Testis (tissue), 3 donors: ENCODE results near the gene PLOD1. TPM values are rescaled to one million over a fixed set of nuclear protein-coding genes. Genes with fewer than 3 reads are reported as not detected.

Experiments used
- DNase-seq: peaks from one replicate; pipeline ENCODE4 v3.0.0-alpha.2; 2019
- H3K27ac ChIP-seq, 2 donors: fragments of 200-600 bp; sonication (generic); one replicate each; pipeline ENCODE4 v1.5.1; 2019
- H3K27me3 ChIP-seq: fragments of 200-600 bp; sonication (generic); one replicate; pipeline ENCODE4 v1.5.1; 2019
- H3K36me3 ChIP-seq: fragments of 200-600 bp; sonication (generic); one replicate; pipeline ENCODE4 v1.5.1; 2017; ENCODE audit warnings: low read depth; ENCODE audit errors: missing control alignments
- H3K4me1 ChIP-seq: fragments of 200-600 bp; sonication (generic); one replicate; pipeline ENCODE4 v1.5.1; 2019
- H3K4me3 ChIP-seq, 2 donors: fragments of 200-600 bp; sonication (generic); one replicate each; pipeline ENCODE4 v1.5.1; 2017 to 2019
- H3K9me3 ChIP-seq: fragments of 200-600 bp; sonication (generic); one replicate; pipeline ENCODE4 v1.5.1; 2017
- POLR2A ChIP-seq: fragments of 450-650 bp; IDR thresholded peaks from one replicate; pipeline ENCODE4 v1.6.1; 2017; ENCODE audit warnings: antibody characterized with exemption, mild to moderate bottlenecking, moderate library complexity
- WGBS, 2 donors: methylation state at CpG; one replicate each; pipeline ENCODE4 v1.1.5; 2018; 5-methylcytosine and 5-hydroxymethylcytosine counted together
- intact Hi-C: fragments of 100-400 bp; cut with DNase I; formaldehyde crosslinking; loops from one replicate; pipeline ENCODE4 v1.15.1; 2023; ENCODE audit warnings: low total_unique reads
- polyA plus RNA-seq: library from polyadenylated mRNA; stranded (reverse); fragments of 350-450 nt; fragmentation: Illumina TruSeq; extraction: RNeasy Lipid Tissue Mini Kit (QIAGEN cat#74804); gene quantifications from one replicate; pipeline ENCODE4 v1.2.3, GENCODE V29; 2014; ENCODE audit warnings: low read depth, low replicate concordance; ENCODE audit not compliant: insufficient read depth
- total RNA-seq, 2 donors: library from RNA; depleted of rRNA; stranded (reverse); fragments of >200 nt; gene quantifications; one replicate each; pipeline ENCODE4 v1.2.3, GENCODE V29; 2016
- TF ChIP-seq, protein P1 (sequence below), 3 experiments: fragments of 450-650 bp in 2 of 3; fragments of 200-600 bp in 1 of 3; sonication (generic) in 1 of 3; IDR thresholded peaks; one replicate each; pipeline ENCODE4 v1.5.1; 2016 to 2019; ENCODE audit warnings: antibody characterized with exemption in 3 of 3, mild to moderate bottlenecking in 2 of 3, moderate library complexity in 1 of 3

Gene PLOD1
- total and polyA plus RNA-seq, 3 donors from 2014 or later: 33.1 to 62.0 (median 41.3) TPM

DNA sequence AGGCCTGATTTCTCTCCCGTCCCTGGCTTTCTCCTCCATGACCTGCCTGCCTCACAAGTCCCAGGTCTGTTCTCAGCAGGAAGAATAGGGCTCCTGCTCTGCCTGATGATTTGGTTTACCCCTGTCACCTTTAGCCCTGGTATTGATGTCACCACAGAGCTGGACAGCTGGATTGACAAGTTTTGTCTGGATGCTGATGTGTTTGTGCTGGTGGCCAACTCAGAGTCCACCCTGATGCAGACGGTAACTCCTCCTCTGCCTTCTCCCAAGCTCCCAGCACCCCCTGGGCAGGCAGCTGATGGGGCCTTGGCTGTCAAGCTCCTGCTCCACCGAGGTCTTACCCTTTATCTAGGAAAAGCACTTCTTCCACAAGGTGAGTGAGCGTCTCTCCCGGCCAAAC lies 64.1 kb downstream of the PLOD1 start:
- Histone ChIP-seq H3K36me3 (no peaks in the 10 kb centered on the region), H3K27ac (no peak overlapping the region), H3K9me3 (no peaks in the 10 kb centered on the region), H3K4me1 (no peaks in the 10 kb centered on the region), H3K4me3 (no peak overlapping the region), H3K27me3 (no peaks in the 10 kb centered on the region)
- DNase-seq: no peak
- intact Hi-C loops: no loop called here
- WGBS, 2 donors: 88 to 90% methylated on average over 4 to 5 of the region's 5 CpGs
- TF ChIP-seq POLR2A: no peak
- TF ChIP-seq, protein P1, sequence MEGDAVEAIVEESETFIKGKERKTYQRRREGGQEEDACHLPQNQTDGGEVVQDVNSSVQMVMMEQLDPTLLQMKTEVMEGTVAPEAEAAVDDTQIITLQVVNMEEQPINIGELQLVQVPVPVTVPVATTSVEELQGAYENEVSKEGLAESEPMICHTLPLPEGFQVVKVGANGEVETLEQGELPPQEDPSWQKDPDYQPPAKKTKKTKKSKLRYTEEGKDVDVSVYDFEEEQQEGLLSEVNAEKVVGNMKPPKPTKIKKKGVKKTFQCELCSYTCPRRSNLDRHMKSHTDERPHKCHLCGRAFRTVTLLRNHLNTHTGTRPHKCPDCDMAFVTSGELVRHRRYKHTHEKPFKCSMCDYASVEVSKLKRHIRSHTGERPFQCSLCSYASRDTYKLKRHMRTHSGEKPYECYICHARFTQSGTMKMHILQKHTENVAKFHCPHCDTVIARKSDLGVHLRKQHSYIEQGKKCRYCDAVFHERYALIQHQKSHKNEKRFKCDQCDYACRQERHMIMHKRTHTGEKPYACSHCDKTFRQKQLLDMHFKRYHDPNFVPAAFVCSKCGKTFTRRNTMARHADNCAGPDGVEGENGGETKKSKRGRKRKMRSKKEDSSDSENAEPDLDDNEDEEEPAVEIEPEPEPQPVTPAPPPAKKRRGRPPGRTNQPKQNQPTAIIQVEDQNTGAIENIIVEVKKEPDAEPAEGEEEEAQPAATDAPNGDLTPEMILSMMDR (IDR thresholded peaks at IDR 0.05): no peak

DNA sequence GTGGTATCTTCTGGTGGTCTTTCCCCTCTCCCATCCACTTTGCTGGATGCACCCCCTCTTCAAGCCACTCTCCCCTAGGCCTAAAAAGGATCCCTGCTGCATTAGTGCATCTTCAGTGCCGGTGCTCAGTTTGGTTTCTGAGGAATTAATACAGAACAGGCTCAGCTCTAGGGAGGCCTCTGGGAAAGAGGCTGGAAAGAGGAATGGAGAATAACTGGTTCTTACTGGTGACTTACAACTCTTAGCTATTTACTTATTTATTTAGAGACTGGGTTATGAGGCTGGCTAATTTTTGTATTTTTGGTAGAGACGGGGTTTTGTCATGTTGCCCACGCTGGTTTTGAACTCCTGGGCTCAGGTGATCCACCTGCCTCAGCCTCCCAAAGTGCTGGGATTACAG lies 64.7 kb downstream of the PLOD1 start:
- no peaks in the 10 kb centered on the region for H3K27me3 ChIP-seq
- WGBS, 2 donors: 78 to 100% methylated on average over 3 of the region's 3 CpGs
- H3K36me3 ChIP-seq: no peaks in the 10 kb centered on the region
- no peak for DNase-seq
- no peak for TF ChIP-seq POLR2A
- TF ChIP-seq, protein P1 (IDR thresholded peaks at IDR 0.05): no peak
- no peak overlapping the region for H3K27ac ChIP-seq
- no peaks in the 10 kb centered on the region for H3K9me3 ChIP-seq
- intact Hi-C loops: no loop called here
- no peaks in the 10 kb centered on the region for H3K4me1 ChIP-seq
- H3K4me3 ChIP-seq: no peak overlapping the region

DNA sequence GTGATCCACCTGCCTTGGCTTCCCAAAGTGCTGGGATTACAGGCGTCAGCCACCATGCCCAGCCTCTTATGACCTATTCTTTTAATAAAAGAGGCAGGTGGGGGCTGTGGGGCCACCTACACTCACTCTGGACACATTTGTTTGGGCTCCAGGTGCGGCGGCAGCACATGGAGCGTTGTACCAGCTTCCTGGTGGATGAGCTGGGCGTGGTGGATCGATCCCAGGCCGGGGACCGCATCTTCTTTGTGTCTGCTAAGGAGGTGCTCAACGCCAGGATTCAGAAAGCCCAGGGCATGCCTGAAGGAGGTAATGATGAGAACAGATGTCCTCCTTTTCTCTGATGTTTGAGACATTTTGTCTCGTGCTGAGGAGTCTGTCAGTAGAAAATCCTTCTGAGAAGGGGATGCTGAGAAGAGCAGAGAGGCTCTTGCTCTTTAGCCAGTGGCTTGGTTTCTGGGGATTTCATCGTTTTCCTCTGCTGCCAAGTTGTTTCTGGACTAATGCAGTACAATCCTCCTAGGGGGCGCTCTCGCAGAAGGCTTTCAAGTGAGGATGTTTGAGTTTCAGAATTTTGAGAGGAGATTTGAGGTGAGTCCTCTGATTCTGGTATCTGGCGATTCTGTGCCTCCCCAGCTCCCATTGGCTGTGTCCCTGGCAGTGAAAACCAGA lies 66.9 kb downstream of the PLOD1 start:
- Histone ChIP-seq H3K4me1 (no peaks in the 10 kb centered on the region), H3K4me3 (no peak overlapping the region), H3K36me3 (no peaks in the 10 kb centered on the region), H3K9me3 (no peaks in the 10 kb centered on the region), H3K27ac (no peak overlapping the region), H3K27me3 (no peaks in the 10 kb centered on the region)
- no peak for TF ChIP-seq POLR2A
- TF ChIP-seq, protein P1 (IDR thresholded peaks at IDR 0.05): peak in 2 of 3 experiments; percentile 41 to 48
- WGBS, 2 donors: 77 to 88% methylated on average over 14 of the region's 14 CpGs
- intact Hi-C loops: no loop called here
- DNase-seq: peak; percentile 64

DNA sequence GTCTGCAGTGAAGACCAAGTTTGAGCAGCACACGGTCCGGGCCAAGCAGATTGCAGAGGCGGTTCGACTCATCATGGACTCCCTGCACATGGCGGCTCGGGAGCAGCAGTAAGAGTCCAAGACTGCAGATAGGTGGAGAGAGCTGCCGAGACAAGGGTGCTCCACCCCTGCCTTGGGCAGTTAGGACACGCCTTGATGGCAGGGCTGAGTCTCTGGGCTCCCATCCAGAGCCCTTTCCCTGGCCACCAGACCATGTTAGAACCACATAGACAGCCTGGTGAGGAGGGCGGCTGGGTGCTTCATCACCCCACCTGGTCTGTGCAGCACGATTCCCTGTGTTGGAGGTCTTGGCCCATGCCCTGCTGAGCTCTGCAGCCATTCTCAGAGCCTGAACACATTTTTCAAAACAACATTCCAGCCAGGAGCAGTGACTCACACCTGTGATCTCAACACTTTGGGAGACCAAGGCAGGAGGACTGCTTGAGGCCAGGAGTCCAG lies 67.5 kb downstream of the PLOD1 start:
- H3K27ac ChIP-seq: no peak overlapping the region
- WGBS, 2 donors: 89 to 92% methylated on average over 4 to 10 of the region's 10 CpGs
- TF ChIP-seq, protein P1 (IDR thresholded peaks at IDR 0.05): no peak
- no peak for TF ChIP-seq POLR2A
- H3K4me3 ChIP-seq: no peak overlapping the region
- intact Hi-C loops: no loop called here
- H3K36me3 ChIP-seq: no peaks in the 10 kb centered on the region
- DNase-seq: no peak
- no peaks in the 10 kb centered on the region for H3K27me3 ChIP-seq
- H3K4me1 ChIP-seq: no peaks in the 10 kb centered on the region
- H3K9me3 ChIP-seq: no peaks in the 10 kb centered on the region

DNA sequence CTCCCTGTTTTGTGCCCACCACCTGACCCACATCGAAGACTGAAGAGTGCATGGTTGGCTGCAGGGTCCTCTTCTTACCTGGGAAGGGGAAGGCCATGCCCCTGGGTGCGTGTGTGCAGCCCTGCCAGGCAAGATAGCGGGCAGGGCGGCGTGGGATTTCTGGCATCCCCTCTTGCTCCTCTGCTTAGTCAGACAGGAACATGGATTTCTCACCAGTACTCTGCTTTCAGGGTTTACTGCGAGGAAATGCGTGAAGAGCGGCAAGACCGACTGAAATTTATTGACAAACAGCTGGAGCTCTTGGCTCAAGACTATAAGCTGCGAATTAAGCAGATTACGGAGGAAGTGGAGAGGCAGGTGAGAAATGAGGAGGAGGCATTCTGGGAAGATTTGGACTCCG lies 69.2 kb downstream of the PLOD1 start:
- Histone ChIP-seq H3K36me3 (no peaks in the 10 kb centered on the region), H3K27me3 (no peaks in the 10 kb centered on the region), H3K9me3 (no peaks in the 10 kb centered on the region), H3K4me1 (no peaks in the 10 kb centered on the region), H3K4me3 (no peak overlapping the region), H3K27ac (no peak overlapping the region)
- intact Hi-C loops: no loop called here
- 90 to 91% methylated on average over 12 of the region's 12 CpGs for WGBS, 2 donors
- TF ChIP-seq, protein P1 (IDR thresholded peaks at IDR 0.05): no peak
- no peak for TF ChIP-seq POLR2A
- no peak for DNase-seq
